ENCODE results near the gene CHMP4B.

- TF ChIP-seq YY1 (IDR thresholded peaks at IDR 0.05), result no peak
- TF ChIP-seq REST (IDR thresholded peaks at IDR 0.05), result no peak
- no peak for TF ChIP-seq RXRA (IDR thresholded peaks at IDR 0.05)
- no peak for TF ChIP-seq CTCF (IDR thresholded peaks at IDR 0.05; ENCODE audit: low read depth, low read length, missing input control)
- TF ChIP-seq TAF1 (conservative IDR thresholded peaks at IDR 0.05), result no peak
- no peak for TF ChIP-seq EGR1 (IDR thresholded peaks at IDR 0.05; ENCODE audit: low read depth in 2 of 2)
- TF ChIP-seq ZBTB33 (IDR thresholded peaks at IDR 0.05), result no peak
- no peak for TF ChIP-seq GABPA (IDR thresholded peaks at IDR 0.05 in 1 of 2, conservative IDR thresholded peaks at IDR 0.05 in 1 of 2)
- no peak for TF ChIP-seq SP1 (IDR thresholded peaks at IDR 0.05)
- TF ChIP-seq JUND (IDR thresholded peaks at IDR 0.05), result no peak
- TF ChIP-seq MAX (IDR thresholded peaks at IDR 0.05), result no peak
- no peak for TF ChIP-seq FOXA2 (IDR thresholded peaks at IDR 0.05)
- TF ChIP-seq HNF4G (IDR thresholded peaks at IDR 0.05), result no peak
These were observed 22.2 kb downstream of the CHMP4B start for GRCh38 chr20:33833333-33833732.

Measured in liver (tissue), 3 donors.